Sigmoid colon (tissue), 7 donors: ENCODE results near the gene SLC15A3. TPM values are rescaled to one million over a fixed set of nuclear protein-coding genes. Genes with fewer than 3 reads are reported as not detected.

Experiments
- DNase-seq: peaks from one replicate; pipeline ENCODE4 v3.0.0-alpha.2; 2019
- H3K27ac ChIP-seq, 4 donors: fragments of 200-600 bp; sonication (generic); one replicate each; pipeline ENCODE4 v1.5.1; 2016 to 2019; ENCODE audit warnings: mild to moderate bottlenecking in 1 of 4
- H3K27me3 ChIP-seq, 3 donors: fragments of 200-600 bp; sonication (generic); one replicate each; pipeline ENCODE4 v1.5.1; 2019; ENCODE audit warnings: mild to moderate bottlenecking in 1 of 3
- H3K36me3 ChIP-seq, 4 donors: fragments of 200-600 bp; sonication (generic); one replicate each; pipeline ENCODE4 v1.5.1; 2016 to 2019
- H3K4me1 ChIP-seq, 4 donors: fragments of 200-600 bp; sonication (generic); one replicate each; pipeline ENCODE4 v1.5.1; 2017 to 2019
- H3K4me3 ChIP-seq, 4 donors: fragments of 200-600 bp; sonication (generic); one replicate each; pipeline ENCODE4 v1.5.1; 2017 to 2019; ENCODE audit warnings: mild to moderate bottlenecking in 2 of 4, moderate library complexity in 1 of 4
- H3K9me3 ChIP-seq, 4 donors: fragments of 200-600 bp in 3 of 4; sonication (generic) in 3 of 4; one replicate each; pipeline versions ENCODE4 v1.5.1 to v1.6.1; 2013 to 2019
- EP300 ChIP-seq, 4 donors: sonication (generic); formaldehyde crosslinking; IDR thresholded peaks; one replicate each; pipeline ENCODE4 v1.6.1; 2017; ENCODE audit warnings: antibody characterized with exemption in 4 of 4
- POLR2A ChIP-seq, 2 donors: fragments of 450-650 bp; IDR thresholded peaks; one replicate each; pipeline ENCODE4 v1.6.1; 2016; ENCODE audit warnings: antibody characterized with exemption in 2 of 2, mild to moderate bottlenecking in 2 of 2, moderate library complexity in 2 of 2
- POLR2AphosphoS5 ChIP-seq, 4 donors: sonication (generic); formaldehyde crosslinking; IDR thresholded peaks; one replicate each; pipeline ENCODE4 v1.6.1; 2017; ENCODE audit warnings: antibody characterized with exemption in 4 of 4
- WGBS, 2 donors: extraction: QIAGEN DNeasy Blood & Tissue Kit; methylation state at CpG; one replicate each; pipeline ENCODE4 v1.1.7; 2013; 5-methylcytosine and 5-hydroxymethylcytosine counted together
- intact Hi-C: fragments of 100-400 bp; cut with DNase I; formaldehyde crosslinking; loops from one replicate; pipeline ENCODE4 v1.15.1; 2023
- polyA plus RNA-seq, 3 donors: library from polyadenylated mRNA; stranded (reverse); fragments of 200-250 nt; gene quantifications; one replicate each; pipeline ENCODE4 v1.2.3, GENCODE V29; 2013
- total RNA-seq, 4 donors: library from RNA; depleted of rRNA; stranded (reverse); fragments of >200 nt; gene quantifications; one replicate each; pipeline ENCODE4 v1.1.0, GENCODE V29; 2016
- TF ChIP-seq, protein P1 (sequence below), 4 experiments: fragments of 450-650 bp in 3 of 4; fragments of 200-600 bp in 1 of 4; IDR thresholded peaks; one replicate each; pipeline ENCODE4 v1.5.1; 2016 to 2019; ENCODE audit warnings: antibody characterized with exemption in 4 of 4, mild to moderate bottlenecking in 3 of 4, moderate library complexity in 2 of 4
- donor health status: healthy with polysubstance abuse.
- donor health status: Bipolar disorder and iron deficiency.
- donor health status: healthy.

The SLC15A3 gene
- total and polyA plus RNA-seq, 7 donors: 12.8 to 43.9 (median 21.3) TPM

DNA sequence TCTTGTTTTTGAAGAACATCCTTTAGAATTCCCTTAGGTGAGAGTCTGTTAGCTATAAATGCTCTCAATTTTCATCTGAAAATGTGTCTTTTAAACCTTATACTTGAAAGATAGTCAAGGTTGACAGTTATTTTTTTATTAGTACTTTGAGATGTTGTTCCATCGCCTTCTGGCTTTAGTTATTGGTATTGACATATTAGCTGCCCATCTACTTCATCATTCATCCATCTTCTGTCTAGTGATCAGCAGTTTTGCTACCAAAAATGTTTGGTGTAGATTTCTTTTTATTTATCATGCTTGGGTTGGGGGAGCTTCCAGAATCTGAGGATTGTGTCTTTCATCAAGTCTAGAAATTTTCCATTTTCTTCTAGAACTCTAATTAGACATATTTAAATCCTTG is 16.2 kb upstream of the SLC15A3 start:
- no peak for TF ChIP-seq POLR2AphosphoS5 (IDR thresholded peaks at IDR 0.05)
- no peak for TF ChIP-seq EP300 (IDR thresholded peaks at IDR 0.05)
- TF ChIP-seq, protein P1, sequence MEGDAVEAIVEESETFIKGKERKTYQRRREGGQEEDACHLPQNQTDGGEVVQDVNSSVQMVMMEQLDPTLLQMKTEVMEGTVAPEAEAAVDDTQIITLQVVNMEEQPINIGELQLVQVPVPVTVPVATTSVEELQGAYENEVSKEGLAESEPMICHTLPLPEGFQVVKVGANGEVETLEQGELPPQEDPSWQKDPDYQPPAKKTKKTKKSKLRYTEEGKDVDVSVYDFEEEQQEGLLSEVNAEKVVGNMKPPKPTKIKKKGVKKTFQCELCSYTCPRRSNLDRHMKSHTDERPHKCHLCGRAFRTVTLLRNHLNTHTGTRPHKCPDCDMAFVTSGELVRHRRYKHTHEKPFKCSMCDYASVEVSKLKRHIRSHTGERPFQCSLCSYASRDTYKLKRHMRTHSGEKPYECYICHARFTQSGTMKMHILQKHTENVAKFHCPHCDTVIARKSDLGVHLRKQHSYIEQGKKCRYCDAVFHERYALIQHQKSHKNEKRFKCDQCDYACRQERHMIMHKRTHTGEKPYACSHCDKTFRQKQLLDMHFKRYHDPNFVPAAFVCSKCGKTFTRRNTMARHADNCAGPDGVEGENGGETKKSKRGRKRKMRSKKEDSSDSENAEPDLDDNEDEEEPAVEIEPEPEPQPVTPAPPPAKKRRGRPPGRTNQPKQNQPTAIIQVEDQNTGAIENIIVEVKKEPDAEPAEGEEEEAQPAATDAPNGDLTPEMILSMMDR (IDR thresholded peaks at IDR 0.05): no peak
- no peak for TF ChIP-seq POLR2A (IDR thresholded peaks at IDR 0.05)
- Histone ChIP-seq H3K27me3 (no peaks in the 10 kb centered on the region), H3K36me3 (no peaks in the 10 kb centered on the region), H3K4me3 (no peak overlapping the region), H3K27ac (no peak overlapping the region), H3K4me1 (no peaks in the 10 kb centered on the region), H3K9me3 (no peaks in the 10 kb centered on the region)
- WGBS, 2 donors: 46 to 91% methylated on average over 1 of the region's 1 CpG
- intact Hi-C loops: no loop called here
- no peak for DNase-seq

DNA sequence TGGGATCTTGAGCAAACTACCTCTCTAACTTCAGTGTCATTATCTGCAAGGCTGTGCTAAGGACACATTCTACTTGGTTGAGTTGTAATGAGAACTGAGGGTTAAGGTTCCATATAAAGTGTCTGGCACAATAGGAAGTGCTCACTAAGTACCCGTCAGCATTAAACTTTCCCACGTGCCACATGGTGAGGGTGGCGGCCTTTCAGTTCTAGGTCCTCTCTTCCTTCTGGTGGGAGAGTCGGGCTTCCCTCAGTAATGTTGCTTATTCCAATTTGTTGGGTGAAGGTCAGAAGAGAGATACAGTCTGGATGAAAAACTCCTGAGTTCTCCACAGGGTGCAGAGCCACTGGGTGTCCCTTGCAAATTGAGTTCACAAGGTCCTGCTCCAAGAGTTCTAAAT is 14.9 kb upstream of the SLC15A3 start:
- Histone ChIP-seq H3K4me1 (no peaks in the 10 kb centered on the region), H3K27me3 (no peaks in the 10 kb centered on the region), H3K9me3 (no peaks in the 10 kb centered on the region), H3K36me3 (no peaks in the 10 kb centered on the region), H3K27ac (no peak overlapping the region), H3K4me3 (no peak overlapping the region)
- no peak for DNase-seq
- TF ChIP-seq POLR2AphosphoS5 (IDR thresholded peaks at IDR 0.05) (no peak), POLR2A (IDR thresholded peaks at IDR 0.05) (no peak)
- intact Hi-C loops: no loop called here
- 82 to 83% methylated on average over 4 of the region's 4 CpGs for WGBS, 2 donors

GRCh38 chr11:60964801-60965200 is 12.8 kb upstream of the SLC15A3 start:
- H3K9me3 ChIP-seq: no peaks in the 10 kb centered on the region
- no peaks in the 10 kb centered on the region for H3K27me3 ChIP-seq
- 87 to 89% methylated on average over 6 of the region's 6 CpGs for WGBS, 2 donors
- H3K36me3 ChIP-seq: no peaks in the 10 kb centered on the region
- no peak overlapping the region for H3K4me3 ChIP-seq
- H3K4me1 ChIP-seq: no peaks in the 10 kb centered on the region
- no peak for DNase-seq
- intact Hi-C loops: no loop called here
- TF ChIP-seq POLR2AphosphoS5 (IDR thresholded peaks at IDR 0.05) (no peak), EP300 (IDR thresholded peaks at IDR 0.05) (no peak), POLR2A (IDR thresholded peaks at IDR 0.05) (no peak)
- TF ChIP-seq, protein P1 (IDR thresholded peaks at IDR 0.05): no peak
- no peak overlapping the region for H3K27ac ChIP-seq

GRCh38 chr11:60960405-60960804 is 8.4 kb upstream of the SLC15A3 start:
- H3K4me3 ChIP-seq: no peak overlapping the region
- no peaks in the 10 kb centered on the region for H3K27me3 ChIP-seq
- intact Hi-C loops: no loop called here
- WGBS, 2 donors: 90 to 95% methylated on average over 7 of the region's 7 CpGs
- no peak overlapping the region for H3K27ac ChIP-seq
- no peaks in the 10 kb centered on the region for H3K9me3 ChIP-seq
- no peak for DNase-seq
- H3K4me1 ChIP-seq: no peaks in the 10 kb centered on the region
- TF ChIP-seq EP300 (IDR thresholded peaks at IDR 0.05) (no peak), POLR2A (IDR thresholded peaks at IDR 0.05) (no peak), POLR2AphosphoS5 (IDR thresholded peaks at IDR 0.05) (no peak)
- TF ChIP-seq, protein P1 (IDR thresholded peaks at IDR 0.05): no peak
- no peaks in the 10 kb centered on the region for H3K36me3 ChIP-seq

DNA sequence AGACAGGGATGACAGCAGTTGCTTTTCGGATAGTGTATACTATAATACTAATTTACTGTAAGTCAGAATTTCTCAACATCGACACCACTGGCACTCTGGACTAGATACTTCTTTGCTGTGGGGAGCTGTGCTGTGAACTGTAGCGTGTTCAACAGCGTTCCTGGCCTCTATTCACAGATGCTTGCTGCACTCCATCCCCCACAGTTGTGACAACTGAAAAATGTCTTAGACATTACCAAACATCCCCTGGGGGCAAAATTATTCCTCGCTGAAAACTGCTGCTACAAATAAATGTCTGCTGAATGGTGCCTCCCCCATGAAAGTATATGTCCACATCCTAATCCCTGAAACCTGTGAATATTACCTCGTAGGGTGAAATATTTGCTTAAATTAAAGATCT is 7.5 kb upstream of the SLC15A3 start:
- WGBS, 2 donors: 79 to 89% methylated on average over 6 of the region's 6 CpGs
- Histone ChIP-seq H3K9me3 (no peaks in the 10 kb centered on the region), H3K27ac (no peak overlapping the region), H3K4me3 (no peak overlapping the region), H3K27me3 (no peaks in the 10 kb centered on the region), H3K36me3 (no peaks in the 10 kb centered on the region), H3K4me1 (no peaks in the 10 kb centered on the region)
- intact Hi-C loops: no loop called here
- TF ChIP-seq, protein P1 (IDR thresholded peaks at IDR 0.05): no peak
- TF ChIP-seq POLR2A (IDR thresholded peaks at IDR 0.05) (no peak), POLR2AphosphoS5 (IDR thresholded peaks at IDR 0.05) (no peak), EP300 (IDR thresholded peaks at IDR 0.05) (no peak)
- no peak for DNase-seq
